ENCODE measurements around the gene TCEAL5. TPM values are rescaled to one million over a fixed set of nuclear protein-coding genes. Genes with fewer than 3 reads are reported as not detected.
"Not testable (repeated sequence)": the region's sequence is repeated elsewhere in the genome, so short reads cannot be mapped to it uniquely, and the experiment has no call there.

TCEAL5 gene
- total RNA-seq, 1 experiment from 2014 or later = not detected

DNA sequence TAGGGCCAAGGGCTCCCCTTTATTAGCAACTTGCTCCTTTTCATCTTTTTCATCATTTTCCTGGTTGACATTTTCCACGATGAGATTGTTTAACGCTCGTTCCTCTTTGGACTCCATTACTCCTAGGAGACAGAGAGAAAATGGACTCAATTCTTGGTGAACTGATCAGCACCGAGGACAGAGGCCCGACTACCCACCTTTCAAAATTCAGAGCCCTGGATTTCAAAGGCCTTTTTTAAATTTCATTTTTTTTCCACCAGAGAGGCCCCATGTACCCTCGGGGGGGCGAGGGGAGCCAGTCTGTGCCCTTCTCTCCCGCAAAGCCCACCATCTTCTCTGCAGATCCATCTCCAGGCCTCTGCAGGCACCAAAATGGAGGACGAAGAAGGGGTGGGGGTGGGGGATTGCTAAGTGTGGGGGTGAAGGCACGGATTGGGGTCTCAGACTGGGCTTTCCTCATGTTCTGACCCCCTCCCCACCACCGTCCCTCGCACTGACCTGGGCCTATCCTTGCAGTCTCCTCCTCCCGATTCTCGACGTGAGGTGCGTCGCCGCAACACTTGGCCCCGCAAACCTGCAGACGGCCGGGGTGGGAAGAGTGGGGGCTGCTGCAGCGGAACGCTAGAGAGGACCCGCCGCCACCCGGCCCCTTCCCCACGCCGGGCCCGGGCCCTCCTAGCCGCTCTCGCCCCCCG lies 33.5 kb upstream of the TCEAL5 start:
- no TSS peak for BruUV-seq (replicated peaks)
- H3K4me1 Mint-ChIP-seq (ENCODE audit: insufficient read depth, unreplicated experiment) = no peaks in the 10 kb centered on the region
- CTCF ChIA-PET = interaction anchor here (1.3 kb wide), 1 partner anchor 154 kb away, joined by 4 read pairs; no protein-coding TSS in a partner anchor
- POLR2A ChIA-PET = no interaction called here
- H3K27ac Mint-ChIP-seq (ENCODE audit: low read depth, unreplicated experiment) = no peak overlapping the region
- H3K4me3 Mint-ChIP-seq (ENCODE audit: unreplicated experiment) = no peak overlapping the region
- no peaks in the 10 kb centered on the region for H3K36me3 Mint-ChIP-seq (ENCODE audit: insufficient read depth, unreplicated experiment)
- H3K9me3 Mint-ChIP-seq (ENCODE audit: unreplicated experiment) = no peaks in the 10 kb centered on the region
- DNase-seq (ENCODE audit: unreplicated experiment) = no peak
- intact Hi-C loops (cut with micrococcal nuclease) = no loop called here
- TF ChIP-seq, protein P1, sequence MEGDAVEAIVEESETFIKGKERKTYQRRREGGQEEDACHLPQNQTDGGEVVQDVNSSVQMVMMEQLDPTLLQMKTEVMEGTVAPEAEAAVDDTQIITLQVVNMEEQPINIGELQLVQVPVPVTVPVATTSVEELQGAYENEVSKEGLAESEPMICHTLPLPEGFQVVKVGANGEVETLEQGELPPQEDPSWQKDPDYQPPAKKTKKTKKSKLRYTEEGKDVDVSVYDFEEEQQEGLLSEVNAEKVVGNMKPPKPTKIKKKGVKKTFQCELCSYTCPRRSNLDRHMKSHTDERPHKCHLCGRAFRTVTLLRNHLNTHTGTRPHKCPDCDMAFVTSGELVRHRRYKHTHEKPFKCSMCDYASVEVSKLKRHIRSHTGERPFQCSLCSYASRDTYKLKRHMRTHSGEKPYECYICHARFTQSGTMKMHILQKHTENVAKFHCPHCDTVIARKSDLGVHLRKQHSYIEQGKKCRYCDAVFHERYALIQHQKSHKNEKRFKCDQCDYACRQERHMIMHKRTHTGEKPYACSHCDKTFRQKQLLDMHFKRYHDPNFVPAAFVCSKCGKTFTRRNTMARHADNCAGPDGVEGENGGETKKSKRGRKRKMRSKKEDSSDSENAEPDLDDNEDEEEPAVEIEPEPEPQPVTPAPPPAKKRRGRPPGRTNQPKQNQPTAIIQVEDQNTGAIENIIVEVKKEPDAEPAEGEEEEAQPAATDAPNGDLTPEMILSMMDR (IDR thresholded peaks at IDR 0.05; ENCODE audit: unreplicated experiment) = no peak
- peaks cover 60% of the 10 kb centered on the region for H3K27me3 Mint-ChIP-seq (ENCODE audit: insufficient read depth, unreplicated experiment)

DNA sequence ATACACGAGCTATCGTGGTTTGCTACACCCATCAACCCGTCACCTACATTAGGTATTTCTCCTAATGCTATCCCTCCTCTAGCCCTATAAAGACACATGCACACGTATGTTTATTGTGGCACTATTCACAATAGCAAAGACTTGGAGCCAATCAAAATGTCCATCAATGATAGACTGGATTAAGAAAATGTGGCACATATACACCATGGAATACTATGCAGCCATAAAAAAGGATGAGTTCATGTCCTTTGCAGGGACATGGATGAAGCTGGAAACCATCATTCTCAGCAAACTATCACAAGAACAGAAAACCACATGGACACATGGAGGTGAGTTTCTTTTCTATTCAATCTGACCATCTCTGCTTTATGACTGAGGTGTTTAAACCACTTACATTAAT lies 29.1 kb upstream of the TCEAL5 start:
- H3K4me1 Mint-ChIP-seq (ENCODE audit: insufficient read depth, unreplicated experiment); BruUV-seq (replicated peaks); POLR2A ChIA-PET; DNase-seq (ENCODE audit: unreplicated experiment); H3K4me3 Mint-ChIP-seq (ENCODE audit: unreplicated experiment); intact Hi-C loops (cut with micrococcal nuclease); H3K9me3 Mint-ChIP-seq (ENCODE audit: unreplicated experiment); H3K27ac Mint-ChIP-seq (ENCODE audit: low read depth, unreplicated experiment); H3K36me3 Mint-ChIP-seq (ENCODE audit: insufficient read depth, unreplicated experiment): not testable (repeated sequence)
- CTCF ChIA-PET = interaction anchor here (0.5 kb wide), 1 partner anchor 908 kb away, joined by 4 read pairs; no protein-coding TSS in a partner anchor
- peaks cover 59% of the 10 kb centered on the region for H3K27me3 Mint-ChIP-seq (ENCODE audit: insufficient read depth, unreplicated experiment)

DNA sequence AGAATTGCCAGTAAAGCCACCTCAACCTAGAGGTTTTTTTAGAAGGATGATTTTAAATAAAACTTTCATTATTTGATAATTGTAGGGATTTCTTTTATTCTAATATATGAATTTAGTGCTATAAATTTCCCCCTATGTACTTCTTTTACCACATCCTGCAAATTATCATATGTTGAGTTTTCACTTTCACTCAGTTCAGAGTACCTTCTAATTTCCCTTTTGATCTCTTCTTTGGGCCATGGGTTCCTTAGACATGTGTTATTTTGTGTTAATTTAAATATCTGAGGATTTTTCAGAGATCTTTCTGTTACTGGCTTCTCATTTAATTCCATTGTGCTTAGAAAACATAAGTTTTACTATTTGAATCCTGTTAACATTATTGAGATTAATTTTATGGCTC lies 28.2 kb upstream of the TCEAL5 start:
- no peaks in the 10 kb centered on the region for H3K4me1 Mint-ChIP-seq (ENCODE audit: insufficient read depth, unreplicated experiment)
- no TSS peak for BruUV-seq (replicated peaks)
- H3K36me3 Mint-ChIP-seq (ENCODE audit: insufficient read depth, unreplicated experiment) = no peaks in the 10 kb centered on the region
- H3K9me3 Mint-ChIP-seq (ENCODE audit: unreplicated experiment) = no peaks in the 10 kb centered on the region
- no peak overlapping the region for H3K4me3 Mint-ChIP-seq (ENCODE audit: unreplicated experiment)
- POLR2A ChIA-PET = no interaction called here
- intact Hi-C loops (cut with micrococcal nuclease) = no loop called here
- H3K27ac Mint-ChIP-seq (ENCODE audit: low read depth, unreplicated experiment) = no peak overlapping the region
- H3K27me3 Mint-ChIP-seq (ENCODE audit: insufficient read depth, unreplicated experiment) = peaks cover 54% of the 10 kb centered on the region
- TF ChIP-seq, protein P1 (IDR thresholded peaks at IDR 0.05; ENCODE audit: unreplicated experiment) = no peak
- CTCF ChIA-PET = no interaction called here
- no peak for DNase-seq (ENCODE audit: unreplicated experiment)

DNA sequence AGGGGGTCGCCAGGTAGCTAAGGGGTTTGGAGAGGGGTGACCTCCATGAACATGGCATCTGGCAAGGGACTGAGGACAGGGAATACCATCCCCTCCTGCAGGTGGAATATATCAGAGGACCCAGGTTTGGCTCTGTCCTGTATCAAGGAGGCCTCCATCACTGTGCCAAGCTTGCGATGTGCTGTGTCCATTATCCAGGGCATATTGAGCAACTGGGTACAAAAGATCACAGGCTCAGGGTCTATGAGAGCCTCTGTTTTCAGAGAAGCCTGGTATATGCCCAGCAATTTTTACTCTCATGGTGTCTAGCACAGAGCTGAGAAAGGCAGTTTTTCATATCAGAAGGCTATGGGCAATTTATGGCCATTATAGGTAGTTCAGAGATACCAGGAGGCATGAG lies 16.6 kb upstream of the TCEAL5 start:
- ChIA-PET POLR2A (no interaction called here), CTCF (interaction anchor here (0.9 kb wide), 1 partner anchor 197 kb away, joined by 3 read pairs; no protein-coding TSS in a partner anchor)
- Mint-ChIP-seq H3K4me1 (ENCODE audit: insufficient read depth, unreplicated experiment) (no peaks in the 10 kb centered on the region), H3K9me3 (ENCODE audit: unreplicated experiment) (no peaks in the 10 kb centered on the region), H3K36me3 (ENCODE audit: insufficient read depth, unreplicated experiment) (no peaks in the 10 kb centered on the region), H3K27me3 (ENCODE audit: insufficient read depth, unreplicated experiment) (peaks cover 34% of the 10 kb centered on the region), H3K4me3 (ENCODE audit: unreplicated experiment) (no peak overlapping the region), H3K27ac (ENCODE audit: low read depth, unreplicated experiment) (no peak overlapping the region)
- intact Hi-C loops (cut with micrococcal nuclease) = no loop called here
- TF ChIP-seq, protein P1 (IDR thresholded peaks at IDR 0.05; ENCODE audit: unreplicated experiment) = no peak
- BruUV-seq (replicated peaks) = no TSS peak
- DNase-seq (ENCODE audit: unreplicated experiment) = no peak

Measured in MCF 10A (cell line).